DMS114 treated with DMSO at 0.1 percent for 48 hours (cell line): ENCODE measurements around the gene ACTA2.

Experiments used
- DNase-seq: peaks from one replicate; lab custom pipeline; 2025; ENCODE audit not compliant: unreplicated experiment; lab: John Stamatoyannopoulos, UW

Gene ACTA2

DNA sequence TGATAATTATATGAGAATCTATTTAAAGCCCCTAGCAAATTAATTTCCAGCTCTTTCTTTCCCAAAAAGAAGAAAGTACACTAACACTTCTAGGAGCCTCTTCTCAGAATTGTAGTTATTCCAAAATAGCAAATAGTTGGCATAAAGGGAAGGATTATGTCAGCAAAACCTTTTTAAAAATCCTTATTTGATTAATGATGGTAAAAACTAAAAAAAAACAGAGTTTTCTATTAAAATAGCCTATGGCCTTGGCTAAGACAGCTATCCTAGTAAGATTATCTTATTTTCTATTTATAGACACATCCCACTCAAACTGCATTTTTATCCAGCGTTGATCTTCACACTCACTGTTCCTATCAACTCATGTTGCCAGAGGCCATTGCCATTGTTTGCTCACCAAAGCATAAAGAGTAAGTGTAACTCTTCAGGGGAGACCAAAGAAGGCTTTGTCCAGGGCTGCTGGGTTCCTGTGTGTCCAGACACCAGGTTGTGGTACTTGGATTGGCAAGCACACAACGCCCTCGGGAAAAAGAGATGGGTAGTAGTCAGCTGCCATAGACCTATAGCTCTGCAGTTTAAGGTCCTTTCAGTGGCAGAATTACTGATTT is 31.5 kb downstream of the ACTA2 start:
- no peak for DNase-seq

GRCh38 chr10:88920198-88920597 is 32.4 kb downstream of the ACTA2 start:
- DNase-seq: no peak

DNA sequence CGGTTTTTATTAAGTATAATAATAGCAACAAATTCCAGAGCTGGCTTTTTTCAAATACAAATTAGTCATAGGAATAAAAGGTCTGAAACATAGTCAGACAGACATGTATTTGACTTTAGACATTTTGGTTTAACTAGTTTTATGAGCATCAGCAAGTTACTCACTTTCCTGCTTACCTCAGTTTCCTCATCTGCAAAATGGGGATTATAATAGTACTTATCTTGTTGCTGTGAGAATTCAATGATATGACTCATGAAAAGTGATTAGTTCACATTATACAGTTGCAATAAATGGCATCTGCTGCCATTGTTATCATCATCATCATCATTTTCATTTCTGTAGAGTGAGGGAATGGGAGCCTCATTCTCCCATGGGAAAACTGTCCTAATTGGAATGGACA is 33.5 kb downstream of the ACTA2 start:
- DNase-seq: no peak

GRCh38 chr10:88918191-88918905 is 34.2 kb downstream of the ACTA2 start:
- no peak for DNase-seq

- no peak for DNase-seq
Observed at GRCh38 chr10:88916986-88917385, 35.6 kb downstream of the ACTA2 start.

GRCh38 chr10:88916231-88916630 is 36.3 kb downstream of the ACTA2 start:
- DNase-seq: no peak

DNA sequence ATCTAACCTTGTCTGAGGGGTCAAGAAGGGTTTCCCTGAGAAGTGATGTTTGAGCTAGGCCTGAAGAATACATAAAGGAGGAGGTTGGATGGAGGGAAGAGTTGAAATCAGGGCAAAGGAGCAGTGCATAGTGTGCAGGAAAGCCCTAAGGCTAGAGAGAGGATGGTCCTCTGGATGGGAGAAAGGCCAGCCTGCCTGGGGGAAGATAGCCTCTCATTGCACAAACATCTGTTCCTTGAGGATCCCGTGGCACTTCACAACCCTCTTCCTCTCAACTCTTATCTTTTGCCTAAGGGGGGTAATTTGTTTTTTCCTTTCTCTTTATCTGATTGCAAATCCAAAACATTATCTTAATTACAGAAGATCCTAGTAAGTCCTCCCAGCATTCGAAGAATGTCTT is 36.8 kb downstream of the ACTA2 start:
- DNase-seq: no peak

- DNase-seq: no peak
Observed at GRCh38 chr10:88913788-88914187, 38.8 kb downstream of the ACTA2 start.

DNA sequence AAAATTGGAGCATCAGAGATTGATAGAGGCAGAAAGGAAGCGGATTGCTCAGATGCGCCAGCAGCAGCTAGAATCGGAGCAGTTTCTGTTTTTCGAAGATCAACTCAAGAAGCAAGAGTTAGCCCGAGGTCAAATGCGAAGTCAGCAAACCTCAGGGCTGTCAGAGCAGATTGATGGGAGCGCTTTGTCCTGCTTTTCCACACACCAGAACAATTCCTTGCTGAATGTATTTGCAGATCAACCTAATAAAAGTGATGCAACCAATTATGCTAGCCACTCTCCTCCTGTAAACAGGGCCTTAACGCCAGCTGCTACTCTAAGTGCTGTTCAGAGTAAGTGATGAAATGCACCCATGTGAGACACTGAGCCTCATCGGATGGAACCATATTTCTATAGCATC is 39.4 kb downstream of the ACTA2 start:
- no peak for DNase-seq

GRCh38 chr10:88911851-88912250 is 40.7 kb downstream of the ACTA2 start:
- no peak for DNase-seq

DNA sequence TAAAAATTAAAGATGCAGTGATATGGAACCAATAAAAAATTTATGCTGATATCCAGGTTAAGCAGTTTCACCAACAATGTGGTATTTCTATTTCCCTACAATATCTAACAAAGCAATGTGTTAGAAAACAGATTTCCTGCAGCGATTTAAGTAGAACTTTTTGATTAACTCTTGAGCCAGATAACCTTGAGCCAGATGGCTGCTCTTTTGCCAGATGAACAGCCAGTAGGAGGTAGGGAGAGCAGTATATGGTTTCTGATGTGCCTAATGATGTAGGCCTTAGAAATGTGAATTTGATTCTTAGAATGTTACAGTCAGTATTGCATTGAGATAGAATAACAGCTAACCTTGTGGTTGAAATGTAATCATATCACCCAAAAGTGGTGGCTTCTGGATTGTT is 41.5 kb downstream of the ACTA2 start:
- no peak for DNase-seq

GRCh38 chr10:88908194-88908593 is 44.4 kb downstream of the ACTA2 start:
- no peak for DNase-seq

GRCh38 chr10:88906921-88907320 is 45.7 kb downstream of the ACTA2 start:
- no peak for DNase-seq

DNA sequence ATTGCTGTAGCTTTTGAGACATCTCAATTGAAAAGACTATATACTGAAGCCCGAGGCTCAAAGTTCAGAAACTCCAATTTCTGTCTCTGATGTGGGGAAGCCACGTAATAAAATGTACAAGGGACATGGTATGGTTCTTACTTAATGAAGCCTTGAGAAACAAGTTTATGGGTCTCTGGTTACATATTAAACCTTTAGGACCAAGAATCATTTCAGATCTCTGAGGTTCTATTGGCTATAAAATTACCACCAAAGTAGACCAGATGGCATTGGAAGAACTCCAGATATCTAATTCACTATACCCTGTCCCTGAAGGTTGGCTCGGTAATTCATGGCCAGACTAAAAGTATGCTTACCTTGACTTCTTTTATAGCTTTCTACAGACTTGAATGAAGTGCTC is 48.9 kb downstream of the ACTA2 start:
- no peak for DNase-seq

- DNase-seq: no peak
Observed at GRCh38 chr10:88901984-88902789, 50.4 kb downstream of the ACTA2 start.

DNA sequence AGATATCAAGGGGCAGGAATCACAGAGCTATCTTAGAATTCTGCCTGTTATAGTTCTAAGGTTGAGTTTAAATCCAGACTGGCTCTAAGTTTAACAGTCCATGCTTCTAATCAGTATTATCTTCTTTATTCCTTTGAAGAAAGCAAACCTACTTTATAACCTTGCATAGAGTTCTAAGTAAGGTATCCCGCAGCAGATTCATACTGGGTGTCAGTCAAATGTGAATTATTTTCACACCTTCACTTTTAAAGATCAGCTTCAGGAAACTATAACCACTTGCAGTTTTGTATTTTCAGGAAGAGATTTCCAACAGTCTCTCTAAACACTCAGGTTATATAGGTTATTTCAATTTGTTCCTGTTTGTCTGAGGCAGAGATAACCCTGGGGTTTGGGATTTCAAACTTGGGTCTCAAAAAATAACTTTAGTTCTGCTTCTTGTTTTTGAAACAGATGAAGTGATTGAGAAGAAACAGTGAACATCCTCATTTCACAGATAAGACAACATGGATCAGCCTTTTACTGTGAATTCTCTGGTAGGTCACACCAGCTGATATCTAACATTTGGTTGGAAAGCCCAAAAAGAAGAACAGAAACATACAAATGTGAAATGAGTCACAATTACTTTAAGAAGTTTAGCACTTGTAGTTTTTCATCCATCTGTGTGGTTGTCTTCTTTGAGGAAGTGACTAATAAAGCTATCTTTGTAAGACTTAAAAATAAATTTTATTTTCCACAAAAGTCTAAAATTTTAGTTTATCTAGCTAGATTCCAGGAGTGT is 51.2 kb downstream of the ACTA2 start:
- no peak for DNase-seq

GRCh38 chr10:88899886-88900285 is 52.7 kb downstream of the ACTA2 start:
- no peak for DNase-seq

- DNase-seq: no peak
Observed at GRCh38 chr10:88898727-88899126, 53.8 kb downstream of the ACTA2 start.

GRCh38 chr10:88896994-88897853 is 55.3 kb downstream of the ACTA2 start:
- DNase-seq: no peak

GRCh38 chr10:88896372-88896993 is 56.1 kb downstream of the ACTA2 start:
- no peak for DNase-seq
